GM12874 (cell line): ENCODE measurements around the gene KCNH4.

Experiments used
- CTCF ChIP-seq: IDR thresholded peaks from 2 replicates; pipeline ENCODE4 v1.5.1; 2011; ENCODE audit warnings: low read depth, mild to moderate bottlenecking, control low read depth, low read length, moderate library complexity; ENCODE audit not compliant: insufficient read depth

Gene KCNH4

GRCh38 chr17:42129109-42129837 is 51.7 kb downstream of the KCNH4 start:
- TF ChIP-seq CTCF: no peak

DNA sequence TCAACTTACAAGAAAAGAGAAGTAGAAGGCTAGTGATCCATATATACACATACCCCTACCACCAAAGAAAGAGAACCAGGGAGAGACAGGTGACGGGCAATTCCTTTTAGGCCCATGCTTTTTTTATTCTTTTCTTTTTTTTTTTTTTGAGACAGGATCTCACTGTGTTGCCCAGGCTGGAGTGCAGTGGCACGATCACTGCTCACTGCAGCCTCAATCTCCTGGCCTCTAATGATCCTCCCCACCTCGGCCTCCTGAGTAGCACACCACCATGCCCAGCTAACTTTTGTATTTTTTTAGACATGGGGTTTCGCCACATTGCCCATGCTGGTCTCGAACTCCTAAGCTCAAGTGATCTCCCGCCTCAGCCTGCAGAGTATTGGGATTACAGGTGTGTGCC is 53.5 kb downstream of the KCNH4 start:
- TF ChIP-seq CTCF: no peak

GRCh38 chr17:42126836-42127235 is 54.1 kb downstream of the KCNH4 start:
- TF ChIP-seq CTCF: no peak

DNA sequence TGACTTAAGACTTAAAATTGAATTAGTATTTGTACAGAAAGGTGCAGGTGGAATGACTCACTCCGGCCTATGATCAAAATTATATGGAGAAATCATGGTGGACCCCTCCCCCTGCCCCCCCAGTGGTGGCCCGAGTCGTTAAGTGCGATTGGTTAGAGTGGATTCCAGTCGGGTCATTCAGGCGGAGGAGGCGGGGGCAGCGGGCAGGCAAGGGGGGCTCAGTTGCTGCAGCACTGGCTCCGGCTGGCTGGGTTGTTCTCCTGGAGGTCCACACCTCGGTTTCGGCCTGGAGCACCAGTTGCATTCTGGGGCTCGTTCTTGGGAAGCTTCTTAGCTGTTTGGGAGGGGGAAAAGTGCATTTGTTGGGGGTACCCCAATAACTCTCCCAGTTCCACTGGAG is 55.4 kb downstream of the KCNH4 start:
- TF ChIP-seq CTCF: no peak

GRCh38 chr17:42124256-42124655 is 56.7 kb downstream of the KCNH4 start:
- no peak for TF ChIP-seq CTCF

DNA sequence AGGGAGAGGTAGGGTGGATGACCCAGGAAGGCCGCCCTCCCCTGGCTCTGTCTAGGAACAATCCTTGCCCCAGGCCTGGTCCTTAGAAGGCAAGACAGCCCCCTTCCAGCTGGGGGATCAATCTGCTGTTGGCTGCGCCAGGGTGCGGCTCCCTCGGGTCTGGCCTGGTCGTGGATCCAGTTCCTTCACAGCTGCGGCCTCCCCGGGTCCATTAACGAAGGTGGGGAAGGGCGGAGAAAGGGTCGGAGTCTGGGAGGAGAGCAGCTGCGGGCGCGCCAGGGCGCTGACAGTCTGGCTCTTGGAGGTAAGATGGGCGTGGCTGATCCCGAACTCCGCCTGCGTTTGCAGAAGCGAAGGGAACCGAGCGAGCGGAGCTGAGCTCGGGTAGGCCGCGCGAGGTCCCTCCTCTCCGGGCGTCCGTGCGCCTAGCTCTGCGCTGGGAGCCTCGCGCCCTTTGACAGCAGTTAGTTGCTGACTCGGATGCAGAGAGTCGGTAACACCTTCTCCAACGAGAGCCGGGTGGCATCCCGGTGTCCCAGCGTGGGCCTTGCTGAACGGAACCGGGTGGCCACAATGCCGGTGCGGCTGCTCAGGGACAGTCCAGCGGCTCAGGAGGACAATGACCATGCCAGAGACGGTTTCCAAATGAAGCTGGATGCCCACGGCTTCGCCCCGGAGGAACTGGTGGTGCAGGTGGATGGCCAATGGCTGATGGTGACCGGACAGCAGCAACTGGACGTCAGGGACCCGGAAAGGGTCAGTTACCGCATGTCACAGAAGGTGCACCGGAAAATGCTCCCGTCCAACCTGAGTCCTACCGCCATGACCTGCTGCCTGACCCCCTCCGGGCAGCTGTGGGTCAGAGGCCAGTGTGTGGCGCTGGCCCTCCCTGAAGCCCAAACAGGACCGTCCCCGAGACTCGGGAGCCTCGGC is 58.3 kb downstream of the KCNH4 start, which contains the start of gene HSPB9:
Gene HSPB9, plus strand, starts transcription at position 434 of the 933 bp plus-strand sequence. Its CDS starts 47 bp downstream, at position 481.
- TF ChIP-seq CTCF: no peak
